SU-DHL-6 (cell line): ENCODE results near the gene ALPK3.

Experiments used
- H2AFZ ChIP-seq: fragments of 200-600 bp; sonication (generic); 2 replicates; pipeline ENCODE4 v1.6.1; 2014; ENCODE audit warnings: low read depth, mild to moderate bottlenecking, moderate library complexity, mixed read lengths, antibody characterized with exemption, low read length; ENCODE audit not compliant: severe bottlenecking
- H3F3A ChIP-seq: fragments of 200-600 bp; shearing (Covaris generic); 2 replicates; pipeline ENCODE4 v1.6.0; 2016; ENCODE audit warnings: antibody characterized with exemption, mild to moderate bottlenecking; ENCODE audit not compliant: insufficient read depth
- H3K27ac ChIP-seq: fragments of 200-600 bp; sonication (generic); 2 replicates; pipeline ENCODE4 v1.5.1; 2016; ENCODE audit warnings: low read depth, mild to moderate bottlenecking, low read length, moderate library complexity, mixed read lengths
- H3K27me3 ChIP-seq: fragments of 200-600 bp; sonication (generic), shearing (Covaris generic); 2 replicates; pipeline ENCODE4 v1.6.0; 2014; ENCODE audit warnings: mild to moderate bottlenecking, low read length
- H3K36me3 ChIP-seq: fragments of 200-600 bp; sonication (generic); 2 replicates; pipeline ENCODE4 v1.6.1; 2014; ENCODE audit warnings: mild to moderate bottlenecking, low read length, mixed read lengths
- H3K4me2 ChIP-seq: fragments of 300-600, 200-600 bp; shearing (Covaris generic), sonication (generic); 2 replicates; pipeline ENCODE4 v1.6.0; 2014; ENCODE audit warnings: low read length, low read depth, mild to moderate bottlenecking; ENCODE audit not compliant: poor library complexity, severe bottlenecking
- H3K4me3 ChIP-seq: fragments of 200-600 bp; sonication (generic); 2 replicates; pipeline ENCODE4 v1.5.1; 2014; ENCODE audit warnings: antibody characterized with exemption, low read length, mild to moderate bottlenecking, mixed read lengths; ENCODE audit not compliant: insufficient read depth, poor library complexity, severe bottlenecking
- H3K79me2 ChIP-seq: fragments of 200-600 bp; sonication (generic); 2 replicates; pipeline ENCODE4 v1.6.1; 2014; ENCODE audit warnings: mild to moderate bottlenecking, low read length, moderate library complexity; ENCODE audit not compliant: insufficient read depth
- H3K9ac ChIP-seq: fragments of 200-600 bp; sonication (generic); 2 replicates; pipeline ENCODE4 v1.7.0; 2014; ENCODE audit warnings: mild to moderate bottlenecking, low read length
- H3K9me2 ChIP-seq: fragments of 200-600 bp; sonication (generic); replicated peaks from 2 replicates; pipeline ENCODE4 v1.6.1; 2014; ENCODE audit warnings: low read length; ENCODE audit not compliant: insufficient read depth
- H3K9me3 ChIP-seq: fragments of 200-600 bp; sonication (generic); 2 replicates; pipeline ENCODE4 v1.6.1; 2014; ENCODE audit warnings: low read length, mixed read lengths; ENCODE audit not compliant: insufficient read depth
- H4K20me1 ChIP-seq: fragments of 200-600 bp; sonication (generic); 2 replicates; pipeline ENCODE4 v1.6.1; 2014; ENCODE audit warnings: low read depth, mild to moderate bottlenecking, antibody characterized with exemption, low read length, moderate library complexity, mixed read lengths
- EZH2phosphoT487 ChIP-seq: fragments of 200-600 bp; sonication (generic), shearing (Covaris generic); conservative IDR thresholded peaks from 2 replicates; pipeline ENCODE4 v1.6.1; 2018; ENCODE audit warnings: mild to moderate bottlenecking, antibody characterized with exemption, low read length, moderate library complexity, mixed read lengths
- TF ChIP-seq, protein P1 (sequence below): fragments of 200-600 bp; sonication (generic); IDR thresholded peaks from one replicate; pipeline ENCODE4 v1.5.1; 2017; ENCODE audit warnings: antibody characterized with exemption, mild to moderate bottlenecking, low read length, moderate library complexity; ENCODE audit not compliant: insufficient read depth, poor library complexity, severe bottlenecking

Gene ALPK3

DNA sequence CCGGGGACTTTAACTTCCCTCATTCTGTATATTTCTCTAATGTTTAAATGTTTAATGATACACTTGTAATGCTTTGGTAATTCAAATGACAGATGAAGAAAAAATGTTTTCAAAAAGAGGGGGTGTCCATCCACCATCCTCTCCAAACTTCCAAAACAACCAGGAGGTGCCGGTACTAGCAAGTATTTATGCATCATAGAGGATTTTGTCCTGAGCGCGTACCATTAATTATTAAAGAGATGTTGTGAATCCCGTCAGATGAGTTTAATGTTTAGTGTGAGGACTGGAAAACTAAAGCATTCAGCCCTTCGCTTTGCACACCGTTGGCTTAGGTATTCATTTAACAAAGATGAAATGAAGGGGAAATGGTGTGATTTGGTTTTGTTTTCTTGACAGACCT, 68.6 kb downstream of the ALPK3 start:
- H3K36me3 ChIP-seq, result no peaks in the 10 kb centered on the region
- H3K4me3 ChIP-seq, result no peak overlapping the region
- no peak overlapping the region for H3K9ac ChIP-seq
- H3K27ac ChIP-seq, result no peak overlapping the region
- TF ChIP-seq, protein P1, sequence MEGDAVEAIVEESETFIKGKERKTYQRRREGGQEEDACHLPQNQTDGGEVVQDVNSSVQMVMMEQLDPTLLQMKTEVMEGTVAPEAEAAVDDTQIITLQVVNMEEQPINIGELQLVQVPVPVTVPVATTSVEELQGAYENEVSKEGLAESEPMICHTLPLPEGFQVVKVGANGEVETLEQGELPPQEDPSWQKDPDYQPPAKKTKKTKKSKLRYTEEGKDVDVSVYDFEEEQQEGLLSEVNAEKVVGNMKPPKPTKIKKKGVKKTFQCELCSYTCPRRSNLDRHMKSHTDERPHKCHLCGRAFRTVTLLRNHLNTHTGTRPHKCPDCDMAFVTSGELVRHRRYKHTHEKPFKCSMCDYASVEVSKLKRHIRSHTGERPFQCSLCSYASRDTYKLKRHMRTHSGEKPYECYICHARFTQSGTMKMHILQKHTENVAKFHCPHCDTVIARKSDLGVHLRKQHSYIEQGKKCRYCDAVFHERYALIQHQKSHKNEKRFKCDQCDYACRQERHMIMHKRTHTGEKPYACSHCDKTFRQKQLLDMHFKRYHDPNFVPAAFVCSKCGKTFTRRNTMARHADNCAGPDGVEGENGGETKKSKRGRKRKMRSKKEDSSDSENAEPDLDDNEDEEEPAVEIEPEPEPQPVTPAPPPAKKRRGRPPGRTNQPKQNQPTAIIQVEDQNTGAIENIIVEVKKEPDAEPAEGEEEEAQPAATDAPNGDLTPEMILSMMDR, result no peak
- TF ChIP-seq EZH2phosphoT487, result no peak
- H3F3A ChIP-seq, result no peaks in the 10 kb centered on the region
- no peaks in the 10 kb centered on the region for H3K27me3 ChIP-seq
- H3K79me2 ChIP-seq, result no peaks in the 10 kb centered on the region
- H2AFZ ChIP-seq, result no peak overlapping the region
- no peaks in the 10 kb centered on the region for H4K20me1 ChIP-seq
- H3K9me3 ChIP-seq, result no peaks in the 10 kb centered on the region
- no peaks in the 10 kb centered on the region for H3K9me2 ChIP-seq
- no peak overlapping the region for H3K4me2 ChIP-seq

- no peaks in the 10 kb centered on the region for H3K9me3 ChIP-seq
- no peak overlapping the region for H3K4me3 ChIP-seq
- H3K27me3 ChIP-seq, result no peaks in the 10 kb centered on the region
- no peak overlapping the region for H2AFZ ChIP-seq
- H3K79me2 ChIP-seq, result no peaks in the 10 kb centered on the region
- no peaks in the 10 kb centered on the region for H3K36me3 ChIP-seq
- H3K9me2 ChIP-seq, result no peaks in the 10 kb centered on the region
- no peak overlapping the region for H3K27ac ChIP-seq
- TF ChIP-seq, protein P1, result no peak
- TF ChIP-seq EZH2phosphoT487, result no peak
- no peak overlapping the region for H3K4me2 ChIP-seq
- no peak overlapping the region for H3K9ac ChIP-seq
- H3F3A ChIP-seq, result no peaks in the 10 kb centered on the region
- no peaks in the 10 kb centered on the region for H4K20me1 ChIP-seq
Measured at GRCh38 chr15:84886211-84886983, 69.2 kb downstream of the ALPK3 start.

GRCh38 chr15:84886984-84887299, 69.8 kb downstream of the ALPK3 start:
- no peak for TF ChIP-seq EZH2phosphoT487
- TF ChIP-seq, protein P1, result no peak
- Histone ChIP-seq H2AFZ (no peak overlapping the region), H3K9me2 (no peaks in the 10 kb centered on the region), H3K9me3 (no peaks in the 10 kb centered on the region), H3K79me2 (no peaks in the 10 kb centered on the region), H3K9ac (no peak overlapping the region), H3K27me3 (no peaks in the 10 kb centered on the region), H3K4me3 (no peak overlapping the region), H3K27ac (no peak overlapping the region), H3K36me3 (no peaks in the 10 kb centered on the region), H3F3A (no peaks in the 10 kb centered on the region), H3K4me2 (no peak overlapping the region), H4K20me1 (no peaks in the 10 kb centered on the region)
